Smooth muscle cell (in vitro differentiated cells): ENCODE results near the gene HDLBP. TPM values are rescaled to one million over a fixed set of nuclear protein-coding genes. Genes with fewer than 3 reads are reported as not detected.

Experiments
- DNase-seq: peaks from one replicate; lab custom pipeline; 2025; ENCODE audit not compliant: unreplicated experiment; lab: John Stamatoyannopoulos, UW
- H2AFZ ChIP-seq: fragments of 200-600 bp; sonication (generic); 2 replicates; pipeline ENCODE4 v1.6.0; 2016; ENCODE audit warnings: antibody characterized with exemption, low read depth, mild to moderate bottlenecking
- H3F3A ChIP-seq: fragments of 200-600 bp; sonication (generic); 2 replicates; pipeline ENCODE4 v1.6.0; 2017; ENCODE audit warnings: antibody characterized with exemption, low read depth
- H3K27ac ChIP-seq: fragments of 200-600 bp; sonication (generic); 2 replicates; pipeline ENCODE4 v1.5.1; 2016; ENCODE audit warnings: low read depth, mild to moderate bottlenecking
- H3K27me3 ChIP-seq: fragments of 200-600 bp; sonication (generic); 2 replicates; pipeline ENCODE4 v1.6.1; 2016; ENCODE audit warnings: low read depth, mild to moderate bottlenecking
- H3K36me3 ChIP-seq: fragments of 200-600 bp; sonication (generic); 2 replicates; pipeline ENCODE4 v1.5.1; 2016; ENCODE audit warnings: low read depth
- H3K4me1 ChIP-seq: fragments of 200-600 bp; sonication (generic); 2 replicates; pipeline ENCODE4 v1.5.1; 2016; ENCODE audit warnings: low read depth
- H3K4me2 ChIP-seq: fragments of 200-600 bp; sonication (generic); 2 replicates; pipeline ENCODE4 v1.6.0; 2016; ENCODE audit warnings: mild to moderate bottlenecking
- H3K4me3 ChIP-seq: fragments of 200-600 bp; sonication (generic); 2 replicates; pipeline ENCODE4 v1.5.1; 2016; ENCODE audit warnings: mild to moderate bottlenecking
- H3K79me2 ChIP-seq: fragments of 200-600 bp; sonication (generic); 2 replicates; pipeline ENCODE4 v1.6.0; 2016; ENCODE audit warnings: low read depth, mild to moderate bottlenecking
- H3K9ac ChIP-seq: fragments of 200-600 bp; sonication (generic); 2 replicates; pipeline ENCODE4 v1.6.0; 2016; ENCODE audit warnings: low read depth
- H3K9me3 ChIP-seq: fragments of 200-600 bp; sonication (generic); replicated peaks from 2 replicates; pipeline ENCODE4 v1.5.1; 2016; ENCODE audit warnings: low read depth
- H4K20me1 ChIP-seq: fragments of 200-600 bp; sonication (generic); 2 replicates; pipeline ENCODE4 v1.6.0; 2016; ENCODE audit warnings: low read depth
- CTCF ChIP-seq: fragments of 200-600 bp; sonication (generic); IDR thresholded peaks from 2 replicates; pipeline ENCODE4 v1.5.1; 2017; ENCODE audit warnings: borderline replicate concordance, mild to moderate bottlenecking, antibody characterized with exemption; ENCODE audit not compliant: insufficient read depth, poor library complexity, severe bottlenecking
- WGBS: methylation state at CpG from one replicate; pipeline ENCODE4 v1.1.7; 2016; ENCODE audit warnings: low lambda C conversion rate; 5-methylcytosine and 5-hydroxymethylcytosine counted together
- polyA plus RNA-seq: library from polyadenylated mRNA; unstranded; fragments of >200 nt; fragmentation: Nextera tagmentation; extraction: Ambion mirVana; gene quantifications from 2 replicates; pipeline ENCODE4 v1.2.1, GENCODE V29; 2016
- total RNA-seq: library from RNA; depleted of rRNA; stranded (reverse); fragments of >200 nt; gene quantifications from 2 replicates; pipeline ENCODE4 v1.2.3, GENCODE V29; 2014

The HDLBP gene
- total and polyA plus RNA-seq, 2 experiments from 2014 or later = 504 to 545 TPM

GRCh38 chr2:241195506-241196130 lies 119.9 kb downstream of the HDLBP start:
- Histone ChIP-seq H3K9ac (no peak overlapping the region), H3K79me2 (no peaks in the 10 kb centered on the region), H3K4me3 (no peak overlapping the region), H4K20me1 (no peaks in the 10 kb centered on the region), H3K9me3 (no peaks in the 10 kb centered on the region), H3K4me1 (no peaks in the 10 kb centered on the region), H3K27ac (no peak overlapping the region), H3F3A (no peaks in the 10 kb centered on the region), H3K27me3 (no peaks in the 10 kb centered on the region), H3K36me3 (no peaks in the 10 kb centered on the region), H2AFZ (no peak overlapping the region), H3K4me2 (no peak overlapping the region)
- DNase-seq = no peak
- WGBS = 88% methylated on average over 18 of the region's 18 CpGs
- TF ChIP-seq CTCF = no peak

GRCh38 chr2:241194811-241195210 lies 120.7 kb downstream of the HDLBP start:
- H4K20me1 ChIP-seq = no peaks in the 10 kb centered on the region
- no peak for TF ChIP-seq CTCF
- no peaks in the 10 kb centered on the region for H3K9me3 ChIP-seq
- H3K4me2 ChIP-seq = no peak overlapping the region
- no peak overlapping the region for H3K27ac ChIP-seq
- no peak overlapping the region for H2AFZ ChIP-seq
- 84% methylated on average over 9 of the region's 9 CpGs for WGBS
- no peaks in the 10 kb centered on the region for H3F3A ChIP-seq
- H3K9ac ChIP-seq = no peak overlapping the region
- no peaks in the 10 kb centered on the region for H3K27me3 ChIP-seq
- no peaks in the 10 kb centered on the region for H3K4me1 ChIP-seq
- H3K4me3 ChIP-seq = no peak overlapping the region
- no peak for DNase-seq
- H3K36me3 ChIP-seq = no peaks in the 10 kb centered on the region
- no peaks in the 10 kb centered on the region for H3K79me2 ChIP-seq

- Histone ChIP-seq H3K4me3 (no peak overlapping the region), H3K4me2 (no peak overlapping the region), H3K79me2 (no peaks in the 10 kb centered on the region), H3K27ac (no peak overlapping the region), H3F3A (no peaks in the 10 kb centered on the region), H3K9ac (no peak overlapping the region), H4K20me1 (no peaks in the 10 kb centered on the region), H3K4me1 (no peaks in the 10 kb centered on the region), H3K9me3 (no peaks in the 10 kb centered on the region), H3K27me3 (no peaks in the 10 kb centered on the region), H3K36me3 (no peaks in the 10 kb centered on the region), H2AFZ (no peak overlapping the region)
- TF ChIP-seq CTCF = no peak
- 85% methylated on average over 8 of the region's 8 CpGs for WGBS
- DNase-seq = no peak
These were observed 122.2 kb downstream of the HDLBP start for GRCh38 chr2:241193271-241193670.

- H3K9ac ChIP-seq = no peak overlapping the region
- no peak for DNase-seq
- H3K79me2 ChIP-seq = no peaks in the 10 kb centered on the region
- H2AFZ ChIP-seq = no peak overlapping the region
- no peak overlapping the region for H3K27ac ChIP-seq
- no peaks in the 10 kb centered on the region for H3K27me3 ChIP-seq
- TF ChIP-seq CTCF = no peak
- H4K20me1 ChIP-seq = no peaks in the 10 kb centered on the region
- no peak overlapping the region for H3K4me2 ChIP-seq
- no peaks in the 10 kb centered on the region for H3K36me3 ChIP-seq
- H3K4me3 ChIP-seq = no peak overlapping the region
- 94% methylated on average over 7 of the region's 14 CpGs for WGBS
- no peaks in the 10 kb centered on the region for H3K9me3 ChIP-seq
- H3K4me1 ChIP-seq = no peaks in the 10 kb centered on the region
- H3F3A ChIP-seq = no peaks in the 10 kb centered on the region
These were observed 124.4 kb downstream of the HDLBP start for GRCh38 chr2:241191081-241191480.
